Endothelial cell of umbilical vein (primary cell): ENCODE results near the gene RNF175. TPM values are rescaled to one million over a fixed set of nuclear protein-coding genes. Genes with fewer than 3 reads are reported as not detected.

Source experiments
- BruUV-seq: library from RNA; stranded (reverse); fragments of 400-500 nt; replicated peaks from 2 replicates; lab custom pipeline; 2021; lab: Mats Ljungman, UMichigan
- CTCF ChIA-PET: fragments of 300-600, 350-600 bp; sonication (Branson Sonifier 250); formaldehyde crosslinking; loops from one replicate; lab custom pipeline; 2021; ENCODE audit warnings: antibody characterized with exemption, inconsistent platforms; lab: Charles Lee
- POLR2A ChIA-PET: fragments of 300-600, 350-600 bp; sonication (Branson Sonifier 250); formaldehyde crosslinking; loops from one replicate; lab custom pipeline; 2021; ENCODE audit warnings: antibody characterized with exemption, inconsistent platforms; lab: Charles Lee
- DNase-seq: peaks from one replicate; pipeline ENCODE4 v3.0.0-alpha.2; 2011; ENCODE audit warnings: low read depth, low spot score
- FAIRE-seq: peaks from 2 replicates; lab custom pipeline; 2011; peaks lifted over from hg19 to GRCh38; lab: Jason Lieb, UNC
- H2AFZ ChIP-seq: 2 replicates; pipeline ENCODE4 v1.6.0; 2012; ENCODE audit warnings: low read depth, low read length, control low read depth, inconsistent platforms
- H3K27ac ChIP-seq: 2 replicates; pipeline ENCODE4 v1.5.1; 2011; ENCODE audit warnings: low read depth, mild to moderate bottlenecking, control low read depth, low read length, moderate library complexity; ENCODE audit not compliant: insufficient read depth
- H3K27me3 ChIP-seq, 2 experiments: 2 replicates each; pipeline versions ENCODE4 v1.6.0 to v1.6.1; 2011; ENCODE audit warnings: low read length in 2 of 2, mixed read lengths in 1 of 2; ENCODE audit not compliant: control insufficient read depth in 2 of 2, insufficient read depth in 2 of 2
- H3K36me3 ChIP-seq, 2 experiments: 2 replicates in 1 of 2; 3 replicates in 1 of 2; pipeline ENCODE4 v1.5.1; 2011; ENCODE audit warnings: low read length in 2 of 2, mild to moderate bottlenecking in 1 of 2, moderate library complexity in 1 of 2; ENCODE audit not compliant: control insufficient read depth in 2 of 2, insufficient read depth in 2 of 2; ENCODE audit errors: extremely low read depth in 1 of 2
- H3K4me1 ChIP-seq: 3 replicates; pipeline ENCODE4 v1.5.1; 2011; ENCODE audit warnings: mild to moderate bottlenecking, low read length; ENCODE audit not compliant: control insufficient read depth, insufficient read depth; ENCODE audit errors: extremely low read depth
- H3K4me2 ChIP-seq: 2 replicates; pipeline ENCODE4 v1.6.1; 2011; ENCODE audit warnings: low read length, control low read depth, mixed read lengths; ENCODE audit not compliant: insufficient read depth
- H3K4me3 ChIP-seq, 3 experiments: fragments of 200-600 bp in 1 of 3; sonication (generic), shearing (Covaris generic) in 1 of 3; replicated peaks in 1 of 3; 2 replicates each; pipeline ENCODE4 v1.5.1; 2011 to 2016; ENCODE audit warnings: control low read depth in 3 of 3, low read length in 3 of 3, mild to moderate bottlenecking in 2 of 3, inconsistent platforms in 1 of 3, low read depth in 1 of 3, moderate library complexity in 1 of 3; ENCODE audit not compliant: insufficient read depth in 1 of 3
- H3K79me2 ChIP-seq: 2 replicates; pipeline ENCODE4 v1.6.0; 2012; ENCODE audit warnings: low read length, inconsistent platforms; ENCODE audit not compliant: control insufficient read depth, insufficient read depth
- H3K9ac ChIP-seq: replicated peaks from 2 replicates; pipeline ENCODE3; 2011; ENCODE audit warnings: low read length, control low read depth; ENCODE audit not compliant: insufficient read depth; ENCODE audit errors: extremely low read depth
- H3K9me1 ChIP-seq: replicated peaks from 3 replicates; pipeline ENCODE4 v1.6.0; 2011; ENCODE audit warnings: mild to moderate bottlenecking, low read length; ENCODE audit not compliant: control insufficient read depth, insufficient read depth; ENCODE audit errors: extremely low read depth
- H3K9me3 ChIP-seq: replicated peaks from 2 replicates; pipeline ENCODE4 v1.5.1; 2012; ENCODE audit warnings: low read length, inconsistent platforms; ENCODE audit not compliant: control insufficient read depth, insufficient read depth
- H4K20me1 ChIP-seq: replicated peaks from 2 replicates; pipeline ENCODE3; 2011; ENCODE audit warnings: mild to moderate bottlenecking, low read length; ENCODE audit not compliant: control insufficient read depth, insufficient read depth; ENCODE audit errors: extremely low read depth
- CTCF ChIP-seq, 2 donors: IDR thresholded peaks; 1 replicate in 1 of 2; 2 replicates in 1 of 2; pipeline ENCODE4 v1.5.1; 2011; ENCODE audit warnings: low read length in 2 of 2, mild to moderate bottlenecking in 2 of 2, moderate library complexity in 2 of 2, control low read depth in 1 of 2, inconsistent platforms in 1 of 2, low read depth in 1 of 2; ENCODE audit not compliant: insufficient read depth in 1 of 2; ENCODE audit errors: extremely low read depth in 1 of 2
- EZH2 ChIP-seq: IDR thresholded peaks from 2 replicates; pipeline ENCODE4 v1.6.1; 2012; ENCODE audit warnings: borderline replicate concordance, low read depth, mild to moderate bottlenecking, moderate library complexity, low read length, inconsistent platforms; ENCODE audit not compliant: severe bottlenecking
- FOS ChIP-seq: IDR thresholded peaks from 2 replicates; pipeline ENCODE4 v1.6.1; 2011; ENCODE audit warnings: mild to moderate bottlenecking, low read length, moderate library complexity, borderline replicate concordance; ENCODE audit not compliant: insufficient read depth
- GATA2 ChIP-seq: IDR thresholded peaks from 2 replicates; pipeline ENCODE4 v1.7.0; 2011; ENCODE audit warnings: low read depth, mild to moderate bottlenecking, moderate library complexity, mixed read lengths, low read length; ENCODE audit not compliant: insufficient read length, insufficient read depth
- JUN ChIP-seq: IDR thresholded peaks from 2 replicates; pipeline ENCODE4 v1.6.1; 2011; ENCODE audit warnings: borderline replicate concordance, low read depth; ENCODE audit not compliant: insufficient read length, insufficient read depth
- MAX ChIP-seq: IDR thresholded peaks from 2 replicates; pipeline ENCODE4 v1.6.1; 2011; ENCODE audit not compliant: insufficient read depth, insufficient read length
- MYC ChIP-seq: IDR thresholded peaks from one replicate; pipeline ENCODE4 v1.6.1; 2011; ENCODE audit warnings: mild to moderate bottlenecking, low read depth, low read length
- POLR2A ChIP-seq: IDR thresholded peaks from 2 replicates; pipeline ENCODE4 v1.6.1; 2012; ENCODE audit warnings: low read depth, mild to moderate bottlenecking, control low read depth, low read length
- POLR2AphosphoS5 ChIP-seq: IDR thresholded peaks from 2 replicates; pipeline ENCODE4 v1.6.1; 2012; ENCODE audit warnings: low read depth, mild to moderate bottlenecking, control low read depth, low read length, moderate library complexity; ENCODE audit not compliant: insufficient read depth
- dilution Hi-C: fragments of 300-500 bp; cut with MboI; formaldehyde crosslinking; loops from one replicate; pipeline ENCODE4 v1.15.0; 2019; ENCODE audit warnings: low sequenced_read_pairs; ENCODE audit not compliant: extremely low pct_ligation_motif_present
- intact Hi-C: fragments of 100-400 bp; cut with micrococcal nuclease; formaldehyde crosslinking; loops from one replicate; pipeline ENCODE4 v1.10.0; 2022
- polyA plus RNA-seq, 4 experiments: library from polyadenylated mRNA; depleted of rRNA in 3 of 4; stranded (reverse) in 3 of 4; unstranded in 1 of 4; fragments of >200 nt; gene quantifications; 2 replicates each; pipeline versions ENCODE4 v1.2.1 to v1.2.3, GENCODE V29; 2011 to 2012; ENCODE audit warnings: missing spikeins in 1 of 4
- total RNA-seq: library from RNA; stranded (reverse); gene quantifications from 2 replicates; pipeline ENCODE4 v1.2.3, GENCODE V29; 2021

RNF175 gene
- total and polyA plus RNA-seq, 2 donors (not counting 3 experiments of a cell fraction or from before 2014, with no cell fraction given), result not detected

- DNase-seq (no peak), FAIRE-seq (no peak)
- POLR2A ChIA-PET, result no interaction called here
- TF ChIP-seq JUN (no peak), FOS (no peak), GATA2 (no peak), MAX (no peak), POLR2A (no peak), EZH2 (no peak), MYC (no peak), CTCF (IDR thresholded peaks at IDR 0.05; ENCODE audit: extremely low read depth in 1 of 2, insufficient read depth in 1 of 2, low read depth in 1 of 2, low read length in 2 of 2) (no peak), POLR2AphosphoS5 (no peak)
- no peaks in the 10 kb centered on the region for H3K9me1 ChIP-seq
- dilution Hi-C loops, result no loop called here
- peaks cover 3 to 7% of the 10 kb centered on the region in 2 experiments for H3K27me3 ChIP-seq
- H3K27ac ChIP-seq, result no peak overlapping the region
- no peaks in the 10 kb centered on the region for H3K4me1 ChIP-seq
- no TSS peak for BruUV-seq
- H3K36me3 ChIP-seq, result no peaks in the 10 kb centered on the region
- H2AFZ ChIP-seq, result no peak overlapping the region
- no peak overlapping the region for H3K9ac ChIP-seq
- no peak overlapping the region for H3K4me2 ChIP-seq
- CTCF ChIA-PET, result interaction anchor here (1.1 to 5.8 kb wide), 4 partner anchors 9 to 113 kb away, joined by 3 to 96 read pairs (median 3); no protein-coding TSS in a partner anchor
- no peaks in the 10 kb centered on the region for H3K9me3 ChIP-seq
- H3K4me3 ChIP-seq, result no peak overlapping the region
- no peaks in the 10 kb centered on the region for H3K79me2 ChIP-seq
- no peaks in the 10 kb centered on the region for H4K20me1 ChIP-seq
- intact Hi-C loops, result no loop called here
Observed at GRCh38 chr4:153747406-153747955, 12.3 kb downstream of the RNF175 start.
